Placental pericyte (primary cell): ENCODE data around the gene ZSWIM1. TPM values are rescaled to one million over a fixed set of nuclear protein-coding genes. Genes with fewer than 3 reads are reported as not detected.

Experiments
- total RNA-seq: library from RNA; depleted of rRNA; stranded (reverse); fragments of >200 nt; gene quantifications from 2 replicates; pipeline ENCODE4 v1.2.3, GENCODE V29; 2012

The ZSWIM1 gene
- total RNA-seq, result 8.1 and 14.0 TPM in 2 replicates

GRCh38 chr20:45880988-45881788 lies at the start of gene ZSWIM1:
ZSWIM1 (plus strand) TSS chr20:45881227; CDS start chr20:45882593, 1,366 bp downstream.

DNA sequence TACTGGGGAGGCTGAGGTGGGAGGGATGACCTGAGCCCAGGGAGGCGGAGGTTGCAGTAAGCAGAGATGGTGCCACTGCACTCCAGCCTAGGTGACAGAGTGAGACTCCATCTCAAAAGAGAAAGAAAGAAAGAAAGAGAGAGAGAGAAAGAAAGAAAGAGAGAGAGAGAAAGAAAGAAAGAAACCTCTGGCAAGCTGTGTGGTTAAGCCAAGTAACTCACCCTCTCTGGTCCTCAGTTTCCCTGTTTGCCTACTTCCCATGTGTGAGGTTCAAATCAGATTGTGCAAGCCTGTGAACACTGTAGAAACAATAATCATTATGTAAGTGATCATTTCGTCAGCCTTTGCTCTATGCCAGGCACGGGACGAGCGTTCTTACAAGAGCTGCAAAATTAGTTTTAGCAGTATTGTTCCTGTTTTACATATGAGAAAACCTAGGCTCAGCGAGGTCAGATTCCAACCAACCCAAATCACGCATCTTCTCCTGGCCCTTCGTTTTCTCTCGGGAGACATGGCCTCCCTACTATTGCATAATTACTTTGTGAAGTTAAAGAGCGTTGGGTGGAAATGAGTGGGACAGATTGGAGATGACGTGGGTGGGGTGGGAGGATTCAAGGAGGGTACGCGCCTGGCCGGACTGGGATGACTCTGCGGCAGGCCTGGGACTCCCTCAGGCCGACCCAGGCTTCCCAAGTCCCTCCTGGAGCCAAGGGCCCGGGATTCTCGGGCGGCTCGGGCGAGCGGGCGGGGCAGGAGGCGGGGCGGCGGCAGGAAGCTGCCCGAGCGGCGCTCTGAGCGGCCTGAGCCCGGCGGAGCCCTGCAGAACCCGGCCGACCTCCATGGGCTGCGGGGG lies 47.8 kb upstream of the ZSWIM1 start, which contains the start of gene SNX21:
Gene SNX21, plus strand, starts transcription at position 770 of the 853 bp plus-strand sequence. CDS start 121 bp downstream, outside the sequence.

DNA sequence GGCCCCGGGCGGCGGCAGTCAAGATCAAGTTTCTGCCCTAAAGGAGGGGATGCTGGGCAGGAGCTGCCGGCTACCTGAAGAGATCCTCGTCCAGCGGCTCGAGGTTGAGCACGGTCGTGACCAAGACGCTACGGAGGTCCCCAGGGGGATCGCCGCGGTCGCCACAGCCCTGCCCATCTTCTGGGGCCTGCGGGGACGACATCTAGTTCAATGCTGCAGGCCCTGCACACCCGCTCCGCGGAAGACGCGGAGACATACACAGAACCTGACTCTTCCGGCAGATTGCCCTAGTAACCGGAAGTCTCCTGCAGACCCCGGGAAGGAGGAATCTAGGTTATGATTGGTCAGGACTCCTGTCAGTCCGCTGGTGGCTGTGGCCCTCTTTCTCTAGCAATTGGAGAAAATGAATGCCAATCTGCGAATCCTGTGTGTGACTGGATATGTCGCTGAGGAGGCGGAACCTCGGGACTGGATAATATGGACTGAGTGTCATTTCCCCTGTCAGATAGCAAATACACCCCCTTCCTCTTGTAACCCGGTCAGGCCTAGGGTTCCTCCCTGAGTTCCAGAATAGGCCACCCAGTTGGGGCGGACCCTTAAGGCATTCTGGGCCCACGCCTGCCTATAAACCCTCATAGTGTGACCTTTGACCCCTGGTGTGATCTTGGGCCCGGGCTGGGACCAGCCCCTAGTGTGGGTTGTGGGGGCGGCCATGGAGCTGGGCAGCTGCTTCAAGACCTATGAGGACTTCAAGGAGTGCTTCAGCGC lies 23.7 kb upstream of the ZSWIM1 start, which contains the start of the genes ACOT8 and ZSWIM3:
Gene ACOT8, minus strand, starts transcription at position 279 of the 768 bp plus-strand sequence. Its CDS starts 77 bp downstream, at position 202.
Gene ZSWIM3, plus strand, starts transcription at position 501 of the 768 bp plus-strand sequence. Its CDS starts 212 bp downstream, at position 713.

GRCh38 chr20:45887346-45887715 lies 6.3 kb downstream of the ZSWIM1 start, which contains the start of gene SPATA25:
SPATA25 (minus strand) TSS chr20:45887622; CDS start chr20:45887590, 32 bp downstream.

GRCh38 chr20:45890985-45891983 lies 10.3 kb downstream of the ZSWIM1 start, which contains the start of the genes CTSA and NEURL2:
CTSA (plus strand) TSS chr20:45891335; CDS start chr20:45891569, 234 bp downstream.
NEURL2 (minus strand) TSS chr20:45891208; CDS start chr20:45890991, 217 bp downstream.

DNA sequence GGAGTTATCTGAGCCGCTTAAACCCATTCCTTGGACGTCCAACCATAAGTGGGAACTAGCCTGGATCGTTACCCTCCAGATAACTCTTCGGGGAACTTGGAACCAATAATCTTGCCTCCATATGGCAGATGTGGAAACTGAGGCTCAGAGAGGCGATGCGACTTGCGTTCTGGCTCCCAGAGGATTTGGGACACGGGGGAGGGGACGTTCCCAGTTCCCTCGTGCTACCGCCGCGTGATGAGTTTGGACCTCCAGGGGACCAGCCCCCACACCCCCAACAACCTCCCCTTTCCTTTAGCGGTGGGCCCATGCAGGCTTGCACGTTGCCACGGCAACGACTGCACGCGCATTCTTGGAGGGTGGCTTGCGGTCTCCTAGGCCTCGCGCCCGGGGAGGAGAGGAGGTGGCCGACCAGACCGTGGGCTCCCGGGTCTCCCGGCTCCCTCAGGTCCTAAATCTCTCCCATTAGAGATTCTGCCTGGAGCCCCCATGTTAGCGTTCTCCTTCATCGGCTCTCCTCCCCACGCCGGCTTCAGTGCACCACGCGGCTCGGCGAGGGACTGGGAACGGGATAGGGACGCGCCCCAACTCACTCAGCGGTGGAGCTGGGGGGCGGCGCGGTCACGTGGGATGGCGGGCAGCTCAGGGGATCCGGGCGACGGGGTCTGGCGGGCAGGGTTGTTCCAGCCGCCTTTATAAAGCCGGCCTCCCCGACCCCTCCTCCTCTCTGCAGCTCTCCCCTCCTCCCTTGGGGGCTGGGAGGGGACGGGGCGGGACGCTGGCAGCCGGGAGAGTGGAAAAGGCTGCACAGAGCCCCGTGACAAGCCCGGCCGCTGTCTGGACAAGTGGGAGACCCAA lies 30.7 kb downstream of the ZSWIM1 start, which contains the start of gene PLTP:
Gene PLTP, minus strand, starts transcription at position 670 of the 858 bp plus-strand sequence. CDS start 703 bp downstream, outside the sequence.

Other genes with a start within 250 kb of the ZSWIM1 start
- not detected in 2 replicates for gene WFDC9, start 249.9 kb upstream of the ZSWIM1 start, total RNA-seq
- not detected in 2 replicates for gene WFDC11, start 211.0 kb upstream of the ZSWIM1 start, total RNA-seq
- not detected in 2 replicates for gene WFDC13, start 179.2 kb upstream of the ZSWIM1 start, total RNA-seq
- not detected in 2 replicates for gene WFDC10B, start 176.2 kb upstream of the ZSWIM1 start, total RNA-seq
- not detected in 2 replicates for gene SPINT4, start 158.9 kb upstream of the ZSWIM1 start, total RNA-seq
- gene WFDC3, start 89.3 kb upstream of the ZSWIM1 start, total RNA-seq, result 0.66 TPM in 1 of 2 replicates, not detected in the other
- 14.3 and 18.4 TPM in 2 replicates for gene DNTTIP1, start 89.3 kb upstream of the ZSWIM1 start, total RNA-seq
- 1.8 and 71.3 TPM in 2 replicates for gene UBE2C, start 68.6 kb upstream of the ZSWIM1 start, total RNA-seq
- 0.66 TPM in 1 of 2 replicates, not detected in the other for gene TNNC2, start 53.9 kb upstream of the ZSWIM1 start, total RNA-seq
- 51.2 and 79.3 TPM in 2 replicates for gene SNX21, start 47.4 kb upstream of the ZSWIM1 start, total RNA-seq
- gene ACOT8, start 23.8 kb upstream of the ZSWIM1 start, total RNA-seq, result 34.9 and 44.6 TPM in 2 replicates
- gene ZSWIM3, start 23.6 kb upstream of the ZSWIM1 start, total RNA-seq, result 3.9 and 5.2 TPM in 2 replicates
- gene SPATA25, start 6.4 kb downstream of the ZSWIM1 start, total RNA-seq, result 1.6 and 3.3 TPM in 2 replicates
- gene NEURL2, start 10.0 kb downstream of the ZSWIM1 start, total RNA-seq, result 3.6 and 11.8 TPM in 2 replicates
- gene CTSA, start 10.1 kb downstream of the ZSWIM1 start, total RNA-seq, result 53.5 and 151 TPM in 2 replicates
- 14.6 and 77.5 TPM in 2 replicates for gene PLTP, start 30.9 kb downstream of the ZSWIM1 start, total RNA-seq
- 14.0 and 15.8 TPM in 2 replicates for gene PCIF1, start 53.5 kb downstream of the ZSWIM1 start, total RNA-seq
- 16.9 and 32.6 TPM in 2 replicates for gene ZNF335, start 91.0 kb downstream of the ZSWIM1 start, total RNA-seq
- 0.14 TPM in 1 of 2 replicates, not detected in the other for gene MMP9, start 127.7 kb downstream of the ZSWIM1 start, total RNA-seq
- under 0.01 TPM in 1 of 2 replicates, not detected in the other for gene SLC12A5, start 148.0 kb downstream of the ZSWIM1 start, total RNA-seq
- 16.0 and 30.4 TPM in 2 replicates for gene NCOA5, start 208.7 kb downstream of the ZSWIM1 start, total RNA-seq
- 0.57 and 0.66 TPM in 2 replicates for gene CD40, start 237.1 kb downstream of the ZSWIM1 start, total RNA-seq